ENCODE results near the gene TLN1.

TLN1 gene

GRCh38 chr9:35705372-35705771 lies 26.6 kb downstream of the TLN1 start:
- no peak for DNase-seq

- no peak for DNase-seq
Observed at GRCh38 chr9:35703906-35704672, 27.9 kb downstream of the TLN1 start.

- no peak for DNase-seq
Observed at GRCh38 chr9:35702696-35703095, 29.3 kb downstream of the TLN1 start.

- no peak for DNase-seq
Observed at GRCh38 chr9:35700942-35701341, 31.1 kb downstream of the TLN1 start.

GRCh38 chr9:35700031-35700430 lies 32.0 kb downstream of the TLN1 start:
- no peak for DNase-seq

GRCh38 chr9:35698231-35698630 lies 33.8 kb downstream of the TLN1 start:
- DNase-seq = no peak

- no peak for DNase-seq
Observed at GRCh38 chr9:35697486-35697885, 34.5 kb downstream of the TLN1 start.

- peak; percentile 52 for DNase-seq
Observed at GRCh38 chr9:35696520-35697215, 35.3 kb downstream of the TLN1 start.

GRCh38 chr9:35695943-35696401 lies 36.0 kb downstream of the TLN1 start:
- DNase-seq = no peak

- no peak for DNase-seq
Observed at GRCh38 chr9:35691757-35692301, 40.2 kb downstream of the TLN1 start.

- DNase-seq = no peak
Observed at GRCh38 chr9:35691334-35691650, 40.7 kb downstream of the TLN1 start.

GRCh38 chr9:35690614-35691333 lies 41.2 kb downstream of the TLN1 start:
- peak; percentile 35 for DNase-seq

- no peak for DNase-seq
Observed at GRCh38 chr9:35690294-35690613, 41.7 kb downstream of the TLN1 start.

- no peak for DNase-seq
Observed at GRCh38 chr9:35689542-35690293, 42.3 kb downstream of the TLN1 start, which contains the start of gene TPM2. TPM2 (minus strand) TSS chr9:35689925; CDS start chr9:35689817, 108 bp downstream.

GRCh38 chr9:35688558-35689541 lies 43.1 kb downstream of the TLN1 start:
- DNase-seq = no peak

GRCh38 chr9:35687972-35688557 lies 43.9 kb downstream of the TLN1 start:
- no peak for DNase-seq

GRCh38 chr9:35687306-35687705 lies 44.7 kb downstream of the TLN1 start:
- DNase-seq = no peak

- no peak for DNase-seq
Observed at GRCh38 chr9:35686222-35687203, 45.5 kb downstream of the TLN1 start.

- no peak for DNase-seq
Observed at GRCh38 chr9:35685506-35685905, 46.5 kb downstream of the TLN1 start.

- no peak for DNase-seq
Observed at GRCh38 chr9:35684921-35685320, 47.1 kb downstream of the TLN1 start.

Measured in activated naive CD4-positive, alpha-beta T cell treated with anti-CD3 and anti-CD28 coated beads, Interleukin-2, amount 50 U/mL, for 16 hours (primary cell).